Measurements from ENCODE around the gene EIF4B. TPM values are rescaled to one million over a fixed set of nuclear protein-coding genes. Genes with fewer than 3 reads are reported as not detected.

The EIF4B gene
- total and polyA plus RNA-seq, 2 experiments from 2014 or later, result 141 to 584 TPM

- peak; percentile 93 for ATAC-seq
Observed at GRCh38 chr12:52965337-52965731, 40.9 kb upstream of the EIF4B start.

GRCh38 chr12:52969166-52969795 is 37.0 kb upstream of the EIF4B start:
- no peak for DNase-seq (ENCODE audit: low spot score)
- TF ChIP-seq ZNF114 (CRISPR knock-in tag; IDR thresholded peaks at IDR 0.05), result no peak
- no peak for TF ChIP-seq NANOG (IDR thresholded peaks at IDR 0.05; ENCODE audit: borderline replicate concordance)
- TF ChIP-seq, protein P1, sequence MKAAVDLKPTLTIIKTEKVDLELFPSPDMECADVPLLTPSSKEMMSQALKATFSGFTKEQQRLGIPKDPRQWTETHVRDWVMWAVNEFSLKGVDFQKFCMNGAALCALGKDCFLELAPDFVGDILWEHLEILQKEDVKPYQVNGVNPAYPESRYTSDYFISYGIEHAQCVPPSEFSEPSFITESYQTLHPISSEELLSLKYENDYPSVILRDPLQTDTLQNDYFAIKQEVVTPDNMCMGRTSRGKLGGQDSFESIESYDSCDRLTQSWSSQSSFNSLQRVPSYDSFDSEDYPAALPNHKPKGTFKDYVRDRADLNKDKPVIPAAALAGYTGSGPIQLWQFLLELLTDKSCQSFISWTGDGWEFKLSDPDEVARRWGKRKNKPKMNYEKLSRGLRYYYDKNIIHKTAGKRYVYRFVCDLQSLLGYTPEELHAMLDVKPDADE (IDR thresholded peaks at IDR 0.05), result no peak
- no peak for TF ChIP-seq POLR2AphosphoS5 (IDR thresholded peaks at IDR 0.05; ENCODE audit: low read depth)
- Histone ChIP-seq H3K4me3 (no peak overlapping the region), H3K27me3 (ENCODE audit: insufficient read depth) (peaks cover 30% of the 10 kb centered on the region), H3K27ac (ENCODE audit: low read depth) (no peak overlapping the region), H3K4me2 (no peak overlapping the region), H3K36me3 (ENCODE audit: insufficient read depth) (no peaks in the 10 kb centered on the region), H2AFZ (no peak overlapping the region), H3K4me1 (ENCODE audit: insufficient read depth) (peaks cover 23% of the 10 kb centered on the region), H4K20me1 (replicated peaks; ENCODE audit: insufficient read depth) (no peaks in the 10 kb centered on the region), H3F3A (replicated peaks; ENCODE audit: low read depth) (peaks cover 4% of the 10 kb centered on the region; the same call in 1 of the 2 replicates), H3K9me2 (ENCODE audit: insufficient read depth) (no peaks in the 10 kb centered on the region), H3K79me2 (replicated peaks; ENCODE audit: insufficient read depth) (no peaks in the 10 kb centered on the region)
- Mint-ChIP-seq H3K4me1 (peaks cover 23% of the 10 kb centered on the region), H3K27me3 (ENCODE audit: insufficient read depth, low read depth, poor library complexity) (peaks cover 15% of the 10 kb centered on the region), H3K36me3 (ENCODE audit: low read depth) (no peaks in the 10 kb centered on the region), H3K9me3 (no peaks in the 10 kb centered on the region), H3K4me3 (no peak overlapping the region; the same call in 2 of the 3 replicates), H3K27ac (no peak overlapping the region)
- no peak for ATAC-seq

More at GRCh38 chr12:52965337-52965731, 40.9 kb upstream of the EIF4B start:
- Histone ChIP-seq H2AFZ (peak overlapping the region; percentile 99), H3K4me3 (peak overlapping the region; percentile 77), H3K4me2 (peak overlapping the region; percentile 97), H3K4me1 (ENCODE audit: insufficient read depth) (peaks cover 11% of the 10 kb centered on the region; the same call in 1 of the 2 replicates), H3K36me3 (ENCODE audit: insufficient read depth) (no peaks in the 10 kb centered on the region), H3F3A (replicated peaks; ENCODE audit: low read depth) (peaks cover 6% of the 10 kb centered on the region; the same call in 1 of the 2 replicates), H3K27ac (ENCODE audit: low read depth) (no peak overlapping the region), H4K20me1 (replicated peaks; ENCODE audit: insufficient read depth) (no peaks in the 10 kb centered on the region), H3K79me2 (replicated peaks; ENCODE audit: insufficient read depth) (no peaks in the 10 kb centered on the region), H3K9me2 (ENCODE audit: insufficient read depth) (no peaks in the 10 kb centered on the region), H3K27me3 (ENCODE audit: insufficient read depth) (peaks cover 36% of the 10 kb centered on the region)
- TF ChIP-seq POLR2AphosphoS5 (IDR thresholded peaks at IDR 0.05; ENCODE audit: low read depth) (peak; percentile 32), EZH2 (IDR thresholded peaks at IDR 0.05; ENCODE audit: low read depth, unreplicated experiment) (no peak)
- Mint-ChIP-seq H3K9me3 (no peaks in the 10 kb centered on the region), H3K27me3 (ENCODE audit: insufficient read depth, low read depth, poor library complexity) (peaks cover 15% of the 10 kb centered on the region), H3K4me1 (peaks cover 11% of the 10 kb centered on the region), H3K27ac (no peak overlapping the region), H3K36me3 (ENCODE audit: low read depth) (no peaks in the 10 kb centered on the region; the same call in 2 of the 3 replicates), H3K4me3 (peak overlapping the region; percentile 61)
- DNase-seq (ENCODE audit: low spot score), result peak; percentile 76

DNA sequence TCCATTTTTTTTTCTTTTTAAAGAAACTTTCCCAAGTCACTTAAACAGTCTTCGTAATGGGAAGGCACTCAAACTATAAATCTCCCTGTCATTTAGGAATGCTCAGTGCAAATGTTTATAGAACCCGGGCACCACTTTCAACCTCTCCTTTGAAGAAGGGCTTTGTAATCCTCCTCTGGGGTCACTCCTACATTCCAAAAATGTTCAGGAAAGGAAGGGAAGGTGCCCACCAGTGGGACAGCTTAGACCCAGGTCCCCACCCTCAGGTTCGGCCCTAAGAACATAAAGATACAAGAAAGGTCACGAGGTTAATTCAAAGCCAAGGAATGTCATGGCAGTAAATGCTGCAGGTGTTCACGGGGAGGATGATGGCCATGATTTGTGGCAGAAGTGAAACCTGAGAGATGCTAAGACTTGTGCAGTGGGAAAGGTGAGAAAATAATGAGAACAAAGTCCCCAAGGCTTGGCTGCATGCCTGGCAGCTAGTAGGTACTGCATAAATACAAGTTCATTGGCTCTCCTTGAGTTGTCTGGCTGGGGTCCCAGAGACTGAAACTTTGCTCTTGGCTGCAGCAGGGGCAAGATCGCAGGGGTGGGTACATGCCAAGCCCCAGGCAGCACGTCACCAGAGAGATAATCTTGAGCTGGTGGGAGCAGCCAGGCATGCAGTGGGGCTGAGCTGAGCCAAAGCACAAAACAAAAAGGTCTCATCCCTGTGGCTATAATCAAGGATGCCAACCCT is 36.3 kb upstream of the EIF4B start:
- H3K36me3 Mint-ChIP-seq (ENCODE audit: low read depth), result no peaks in the 10 kb centered on the region
- TF ChIP-seq ZNF462 (CRISPR knock-in tag; IDR thresholded peaks at IDR 0.05), result no peak
- TF ChIP-seq NANOG (IDR thresholded peaks at IDR 0.05; ENCODE audit: borderline replicate concordance), result no peak
- H3K4me1 Mint-ChIP-seq, result peaks cover 23% of the 10 kb centered on the region
- no peak overlapping the region; the same call in 2 of the 3 replicates for H3K4me3 Mint-ChIP-seq
- H3K4me2 ChIP-seq, result no peak overlapping the region
- no peak overlapping the region for H2AFZ ChIP-seq
- H3K4me1 ChIP-seq (ENCODE audit: insufficient read depth), result peaks cover 18% of the 10 kb centered on the region
- no peaks in the 10 kb centered on the region for H3K79me2 ChIP-seq (replicated peaks; ENCODE audit: insufficient read depth)
- H3K36me3 ChIP-seq (ENCODE audit: insufficient read depth), result no peaks in the 10 kb centered on the region
- no peak overlapping the region for H3K27ac Mint-ChIP-seq
- no peaks in the 10 kb centered on the region for H3K9me2 ChIP-seq (ENCODE audit: insufficient read depth)
- H4K20me1 ChIP-seq (replicated peaks; ENCODE audit: insufficient read depth), result no peaks in the 10 kb centered on the region
- DNase-seq (ENCODE audit: low spot score), result no peak
- no peaks in the 10 kb centered on the region for H3K9me3 Mint-ChIP-seq
- no peaks in the 10 kb centered on the region for H3F3A ChIP-seq (replicated peaks; ENCODE audit: low read depth)
- ATAC-seq, result no peak
- peaks cover 15% of the 10 kb centered on the region for H3K27me3 Mint-ChIP-seq (ENCODE audit: insufficient read depth, low read depth, poor library complexity)
- H3K4me3 ChIP-seq, result no peak overlapping the region
- H3K27me3 ChIP-seq (ENCODE audit: insufficient read depth), result peaks cover 23% of the 10 kb centered on the region
- no peak overlapping the region for H3K27ac ChIP-seq (ENCODE audit: low read depth)
